ACHN (cell line): Measurements from ENCODE around the gene BMP7.

Experiments used
- DNase-seq: peaks from one replicate; pipeline ENCODE4 v3.0.0-alpha.2; 2015
- in situ Hi-C: cut with HindIII; loops from 2 replicates; pipeline ENCODE4 v1.10.0; 2017; ENCODE audit warnings: low sequenced_read_pairs, low pct_ligation_motif_present, low pct_unique_long_range_greater_than_20kb

Gene BMP7

DNA sequence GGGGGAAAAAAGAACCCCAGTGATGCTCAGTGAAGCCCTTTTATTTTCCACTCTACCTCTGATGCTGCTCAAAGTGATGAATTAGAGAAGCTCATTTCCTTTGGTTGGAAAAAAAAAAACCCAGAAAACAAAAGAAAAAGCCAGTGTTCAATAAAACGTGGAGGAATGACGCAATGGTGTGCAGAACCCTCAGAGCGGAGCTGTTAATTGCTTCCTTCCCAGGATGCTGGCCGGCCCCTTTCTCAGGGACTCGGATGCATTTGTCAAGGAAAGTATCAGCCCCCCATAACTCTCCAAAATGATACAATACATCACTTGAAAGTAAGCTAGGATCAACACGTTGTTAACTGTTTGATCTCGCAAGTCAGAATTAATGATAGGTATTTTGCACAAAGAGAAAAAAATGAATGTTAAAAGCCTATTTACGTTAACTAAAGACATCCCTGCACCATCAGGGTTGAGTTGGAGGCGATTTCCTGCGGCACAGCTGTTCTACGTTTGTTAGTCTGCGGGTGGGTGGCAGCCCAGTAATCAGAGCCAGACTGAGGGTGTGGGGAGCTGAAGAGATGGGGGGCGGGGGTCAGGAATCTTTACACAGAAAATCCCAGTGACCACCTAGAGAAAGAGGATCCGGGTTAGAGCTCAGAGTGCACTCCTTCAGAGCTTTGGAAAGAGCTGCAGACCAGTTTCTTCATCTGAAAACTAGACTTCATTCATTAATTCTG is 132.4 kb downstream of the BMP7 start:
- no peak for DNase-seq
- in situ Hi-C loops: no loop called here

DNA sequence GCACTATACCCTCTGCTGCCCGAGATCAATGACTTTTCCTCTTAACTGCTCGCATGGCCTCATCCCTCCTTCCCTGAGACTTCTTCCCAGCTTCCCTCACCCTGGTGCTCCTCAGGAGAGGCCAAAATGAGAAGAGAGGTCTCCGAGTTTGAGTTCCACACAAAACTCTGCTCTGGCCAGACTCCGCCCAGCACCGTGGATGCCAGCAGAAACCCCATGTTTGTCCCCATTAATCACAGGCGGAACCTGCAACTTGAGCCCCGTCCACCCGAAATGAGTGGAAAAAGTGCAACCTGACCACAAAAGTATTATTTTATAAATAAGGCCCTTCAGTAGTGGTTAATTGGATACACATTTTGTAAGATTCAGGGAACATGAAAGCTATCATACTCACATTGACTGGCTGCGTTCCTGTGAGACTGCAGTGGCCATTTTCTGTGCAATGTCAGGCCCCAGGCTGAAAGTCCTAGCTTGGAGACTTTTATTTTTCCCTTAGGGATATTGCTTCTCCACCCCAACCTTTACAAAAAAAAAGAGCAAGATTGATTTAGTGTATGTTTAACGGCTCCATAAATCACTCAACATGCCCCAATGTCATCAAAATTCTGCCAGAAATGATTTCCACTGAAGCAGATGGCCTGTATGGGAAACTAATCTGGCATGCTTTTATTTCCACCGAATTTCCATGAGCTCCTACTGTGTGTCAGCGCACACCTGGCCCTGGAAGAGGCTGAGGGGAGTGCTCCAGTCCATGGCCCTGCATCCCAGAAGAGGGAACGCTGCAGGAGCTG is 134.6 kb downstream of the BMP7 start:
- in situ Hi-C loops: no loop called here
- no peak for DNase-seq

DNA sequence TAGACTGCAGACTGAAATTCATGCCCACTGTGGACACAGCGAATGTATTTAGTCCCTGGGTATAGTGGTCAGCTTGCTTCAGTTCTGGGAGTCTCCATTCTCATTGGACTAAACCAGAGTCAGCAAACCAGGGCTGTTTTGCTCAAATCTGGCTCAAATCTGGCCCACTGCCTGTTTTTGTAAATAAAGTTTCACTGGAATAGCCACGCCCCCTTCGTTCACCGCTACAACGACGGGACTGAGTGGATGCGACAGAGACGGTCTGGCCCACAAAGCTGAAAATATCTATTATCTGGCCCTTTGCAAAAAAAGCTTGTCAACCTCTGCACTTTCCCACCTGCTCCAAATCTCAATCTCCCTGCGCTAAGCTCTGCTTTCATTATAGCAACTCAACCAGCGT is 135.4 kb downstream of the BMP7 start:
- in situ Hi-C loops: no loop called here
- DNase-seq: no peak

DNA sequence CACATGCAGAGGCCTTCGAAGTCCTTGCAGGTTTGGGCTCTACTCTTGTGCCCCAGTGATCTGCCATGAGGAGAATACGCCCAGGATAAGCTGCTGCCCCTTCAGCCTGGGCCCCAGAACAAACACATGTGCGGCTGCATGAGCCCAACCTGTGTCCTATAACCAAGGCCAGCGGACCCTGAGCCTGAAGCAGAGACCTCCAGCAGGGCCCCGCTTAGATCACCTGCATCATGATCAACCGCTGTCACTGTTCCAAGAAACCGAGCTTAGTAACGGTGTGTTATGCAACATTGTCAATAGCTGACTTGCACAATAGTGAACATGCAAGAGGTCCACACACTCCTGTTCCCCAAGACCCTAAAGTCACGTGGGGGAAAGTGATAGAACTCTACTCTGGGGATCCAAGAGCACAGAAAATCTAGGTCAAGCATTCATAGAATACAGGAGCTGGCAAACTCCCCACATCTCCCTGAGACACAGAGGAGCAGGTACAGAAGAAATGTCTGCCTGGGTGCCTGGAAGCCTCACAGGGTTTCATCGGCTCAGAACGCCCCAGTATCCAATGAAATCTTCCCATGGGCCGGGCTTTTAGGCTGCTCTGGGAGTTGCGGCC is 136.2 kb downstream of the BMP7 start:
- in situ Hi-C loops: no loop called here
- DNase-seq: no peak

DNA sequence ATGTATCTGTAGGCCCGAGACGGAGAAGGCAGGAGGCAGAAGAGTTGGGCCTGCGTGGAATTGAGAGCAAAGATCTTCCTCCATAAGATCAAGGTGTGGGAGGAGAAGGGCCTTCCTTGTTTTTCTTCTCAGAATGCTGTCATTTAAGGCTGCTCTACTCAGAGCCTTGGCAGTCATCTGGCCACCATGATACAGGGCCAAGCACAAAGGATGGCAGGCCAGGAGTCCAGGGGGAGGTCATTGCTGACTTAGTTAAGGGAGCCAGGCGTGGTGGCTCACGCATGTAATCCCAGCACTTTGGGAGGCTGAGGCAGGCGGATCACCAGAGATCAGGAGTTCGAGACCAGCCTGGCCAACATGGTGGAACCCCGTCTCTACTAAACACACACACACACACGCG is 137.1 kb downstream of the BMP7 start:
- no peak for DNase-seq
- in situ Hi-C loops: no loop called here

DNA sequence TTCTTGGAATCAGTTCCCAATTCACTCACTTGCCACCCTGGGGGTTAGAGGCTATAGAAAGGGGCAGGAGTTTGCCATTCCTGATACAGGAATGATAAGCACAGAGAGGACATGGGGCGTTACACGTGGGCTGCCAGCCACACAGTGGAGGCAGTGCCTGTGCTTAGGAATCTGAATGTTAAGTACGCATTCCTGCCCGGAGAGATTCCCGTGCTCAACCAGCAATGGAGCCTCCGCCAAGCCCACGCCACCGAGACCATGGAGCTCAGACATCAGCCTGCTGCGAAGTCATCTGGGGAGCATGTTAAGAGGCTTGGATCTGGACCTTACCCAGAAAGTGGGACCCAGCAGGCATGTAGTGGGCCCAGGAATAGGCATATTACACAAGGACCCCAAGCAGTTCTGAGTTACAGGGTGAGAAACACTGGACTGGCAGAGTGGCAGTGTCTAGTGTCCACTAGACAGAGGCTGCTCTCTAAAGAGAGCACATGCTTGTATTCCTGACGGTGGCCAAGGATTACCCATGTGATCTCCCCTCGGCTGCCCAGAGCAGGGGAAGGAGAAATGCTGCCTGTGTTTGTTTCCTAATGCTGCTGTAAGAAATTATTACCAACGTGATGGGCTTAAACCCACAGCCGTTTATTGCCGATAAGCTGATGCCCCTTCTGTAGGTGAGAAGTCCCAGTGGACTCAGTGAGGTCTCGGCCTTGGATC is 138.2 kb downstream of the BMP7 start:
- in situ Hi-C loops: no loop called here
- DNase-seq: no peak

DNA sequence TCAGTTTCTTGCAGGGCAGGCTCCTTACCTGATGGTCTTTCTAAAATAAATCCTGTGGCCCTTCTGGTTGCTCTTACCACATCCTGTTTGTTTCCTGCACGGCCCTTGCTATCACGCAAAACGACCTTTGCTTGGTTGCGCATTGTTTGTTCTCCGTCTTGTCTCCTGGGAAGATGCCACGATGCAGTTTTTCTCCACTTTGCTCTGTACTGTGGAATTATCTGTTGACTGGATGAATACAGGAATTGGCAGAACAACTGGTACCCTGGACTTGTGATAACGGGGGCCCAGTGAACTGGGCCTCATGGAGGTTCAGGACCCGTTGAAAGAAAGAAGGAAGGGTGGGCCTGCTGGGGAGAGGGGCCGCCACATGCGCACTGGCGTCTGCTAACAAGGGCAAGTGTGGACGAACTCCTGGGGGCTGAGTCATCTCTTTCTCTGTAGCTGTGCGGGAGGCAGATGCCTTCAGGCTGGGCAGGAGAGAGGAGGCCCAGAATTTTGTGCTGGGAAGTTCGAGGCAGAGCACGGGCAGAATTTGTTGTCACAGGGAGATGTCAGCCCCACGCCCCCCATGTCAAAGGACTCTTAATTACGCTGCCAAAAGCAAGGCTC is 139.9 kb downstream of the BMP7 start:
- in situ Hi-C loops: no loop called here

GRCh38 chr20:57124800-57125517 is 141.5 kb downstream of the BMP7 start:
- DNase-seq: no peak
- in situ Hi-C loops: no loop called here

More for the DNA sequence above, 139.9 kb downstream of the BMP7 start:
- no peak for DNase-seq

DNA sequence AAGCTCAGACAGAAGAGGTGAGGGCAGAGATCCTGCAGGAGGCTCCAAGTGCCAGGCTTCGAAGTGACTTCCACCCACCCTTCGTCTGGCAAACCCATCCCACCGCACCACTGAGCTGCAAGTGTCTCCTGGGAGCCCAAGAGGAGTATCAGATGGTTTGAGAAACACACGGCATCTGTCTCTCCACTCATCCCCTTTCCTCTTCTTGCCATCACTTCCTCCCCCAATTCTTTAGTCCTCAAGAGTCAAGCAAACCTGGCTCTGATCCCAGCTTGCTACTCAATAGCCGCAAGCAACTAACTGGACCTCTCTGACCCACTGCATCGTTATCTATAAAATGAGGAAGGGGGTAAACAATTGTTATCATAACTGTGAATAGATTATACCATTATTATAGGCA is 142.1 kb downstream of the BMP7 start:
- in situ Hi-C loops: no loop called here
- no peak for DNase-seq

DNA sequence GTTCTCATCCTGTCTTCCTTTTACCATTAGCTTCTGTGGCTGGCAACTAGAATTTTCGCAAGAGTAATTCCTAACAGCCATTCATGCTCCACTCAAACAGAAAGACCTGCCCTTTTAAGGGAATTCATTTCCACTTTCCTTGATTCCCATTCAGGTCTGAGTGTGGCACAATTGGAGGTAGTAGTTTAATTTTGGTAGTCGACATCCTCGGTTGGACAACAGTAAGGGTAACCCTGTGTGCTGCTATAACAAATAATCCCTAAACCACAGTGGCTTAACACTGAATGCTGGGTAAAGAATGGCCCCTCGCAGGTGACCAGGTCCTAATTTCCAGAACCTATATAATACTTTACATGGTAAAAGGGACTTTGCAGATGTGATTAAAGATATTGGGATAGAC is 142.9 kb downstream of the BMP7 start:
- in situ Hi-C loops: no loop called here

DNA sequence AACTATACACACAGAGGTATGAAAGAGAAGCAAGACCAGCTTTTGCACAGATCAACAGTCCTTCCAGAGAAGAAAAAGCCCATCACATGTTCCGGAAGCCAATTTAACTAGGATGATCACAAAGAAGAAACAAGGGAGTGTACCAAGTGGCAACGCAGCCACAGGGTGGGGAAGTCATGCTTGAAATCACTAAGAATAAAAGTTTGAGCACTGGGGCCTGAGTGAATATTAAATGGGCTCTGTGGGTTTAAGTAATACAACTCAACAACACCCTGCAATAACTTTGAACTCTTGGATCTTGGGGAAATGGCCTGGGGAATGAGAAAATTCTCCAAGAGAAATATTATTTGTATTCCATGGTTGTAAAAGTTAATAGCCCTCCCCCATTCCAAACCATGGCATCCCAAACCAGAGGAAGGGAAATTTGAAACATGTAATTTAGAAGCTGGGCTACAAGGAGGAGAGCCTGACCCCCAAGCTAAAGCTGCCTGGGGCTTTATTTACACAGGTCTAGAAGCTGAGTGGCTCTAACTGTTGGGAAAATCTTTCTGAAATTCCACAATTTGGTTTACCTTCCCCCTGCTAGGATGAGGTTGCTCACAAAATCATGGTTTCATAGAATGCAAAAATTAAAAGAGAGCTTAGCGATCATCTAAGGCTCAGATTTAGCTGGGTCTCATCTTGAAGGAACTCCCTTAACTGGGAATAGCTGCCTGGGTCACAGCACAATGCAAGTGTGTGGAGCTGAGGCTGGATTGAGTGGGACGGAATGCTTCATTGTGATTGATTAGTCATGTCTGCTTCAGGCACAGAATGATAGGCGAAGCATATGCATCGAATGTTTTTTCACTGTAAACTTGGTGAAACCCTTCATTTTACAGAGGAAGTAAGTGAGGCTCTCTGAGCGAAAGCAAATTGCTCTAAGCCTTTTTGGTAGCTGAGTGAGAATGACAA is 143.6 kb downstream of the BMP7 start:
- DNase-seq: no peak
- in situ Hi-C loops: no loop called here

More for the DNA sequence above, 142.9 kb downstream of the BMP7 start:
- no peak for DNase-seq

- DNase-seq: no peak
- in situ Hi-C loops: no loop called here
Measured at GRCh38 chr20:57118964-57119363, 147.5 kb downstream of the BMP7 start.
